Calu3 (cell line): Measurements from ENCODE around the gene IL1A. TPM values are rescaled to one million over a fixed set of nuclear protein-coding genes. Genes with fewer than 3 reads are reported as not detected.
"Not testable (repeated sequence)": the region's sequence is repeated elsewhere in the genome, so short reads cannot be mapped to it uniquely, and the experiment has no call there.

Experiments used
- Bru-seq: library from RNA; stranded (reverse); fragments of 400-500 nt; gene quantifications from one replicate; lab custom pipeline; 2021; lab: Mats Ljungman, UMichigan
- BruChase-seq, 2 experiments: library from RNA; stranded (reverse); fragments of 400-500 nt; gene quantifications; one replicate each; lab custom pipeline; 2021; lab: Mats Ljungman, UMichigan
- BruUV-seq: library from RNA; stranded (reverse); fragments of 400-500 nt; replicated peaks from 2 replicates; lab custom pipeline; 2021; lab: Mats Ljungman, UMichigan
- CTCF ChIA-PET: fragments of 300-600 bp; sonication (Branson Sonifier 250); formaldehyde crosslinking; loops from one replicate; lab custom pipeline; 2022; ENCODE audit warnings: antibody characterized with exemption; lab: Charles Lee
- DNase-seq: peaks from one replicate; pipeline ENCODE4 v3.0.0; 2022
- H3K27ac Mint-ChIP-seq: one replicate; pipeline ENCODE4 v1.8.0; 2022; ENCODE audit warnings: mixed read lengths; ENCODE audit not compliant: unreplicated experiment
- H3K27me3 Mint-ChIP-seq: one replicate; pipeline ENCODE4 v1.8.0; 2022; ENCODE audit warnings: mixed read lengths; ENCODE audit not compliant: unreplicated experiment
- H3K36me3 Mint-ChIP-seq: one replicate; pipeline ENCODE4 v1.8.0; 2022; ENCODE audit warnings: mild to moderate bottlenecking, moderate library complexity, mixed read lengths; ENCODE audit not compliant: insufficient read depth, unreplicated experiment
- H3K4me1 Mint-ChIP-seq: one replicate; pipeline ENCODE4 v1.8.0; 2022; ENCODE audit warnings: mild to moderate bottlenecking, low read depth, mixed read lengths; ENCODE audit not compliant: unreplicated experiment
- H3K4me3 Mint-ChIP-seq: one replicate; pipeline ENCODE4 v1.8.0; 2022; ENCODE audit warnings: mild to moderate bottlenecking, low read depth, moderate library complexity, mixed read lengths; ENCODE audit not compliant: unreplicated experiment
- H3K9me3 Mint-ChIP-seq: one replicate; pipeline ENCODE4 v1.8.0; 2022; ENCODE audit warnings: low read depth, mixed read lengths; ENCODE audit not compliant: unreplicated experiment
- intact Hi-C: fragments of 100-400 bp; cut with micrococcal nuclease; formaldehyde crosslinking; loops from one replicate; pipeline ENCODE4 v1.10.0; 2022; ENCODE audit not compliant: unreplicated experiment
- long read RNA-seq: library from polyadenylated mRNA; stranded (forward); transcript quantifications from one replicate; pipeline ENCODE4 v2.0.0, GENCODE V29; 2022
- total RNA-seq: library from RNA; stranded (reverse); gene quantifications from 2 replicates; pipeline ENCODE4 v1.2.3, GENCODE V29; 2022
- TF ChIP-seq, protein P1 (sequence below): fragments of 200-600 bp; IDR thresholded peaks from one replicate; pipeline ENCODE4 v1.8.0; 2022; ENCODE audit warnings: antibody characterized with exemption; ENCODE audit not compliant: unreplicated experiment

The IL1A gene
- total RNA-seq (6.4 and 14.4 TPM in 2 replicates), Bru-seq, nascent RNA (percentile 80 among the genes with signal in this experiment), BruChase-seq, experiment 1, labeled RNA remaining after a 6-hour chase (percentile 73 among the genes with signal in this experiment), BruChase-seq, experiment 2, labeled RNA remaining after a 2-hour chase (percentile 87 among the genes with signal in this experiment)
- long read RNA-seq, transcript IL1A-201 (7 exons, 2,124 nt): major isoform, 7 of 9 reads
- long read RNA-seq, partial matches to known transcripts: 2 of 9 reads
- long read RNA-seq, other reads (novel, unspliced or antisense): 0 of 9 reads

DNA sequence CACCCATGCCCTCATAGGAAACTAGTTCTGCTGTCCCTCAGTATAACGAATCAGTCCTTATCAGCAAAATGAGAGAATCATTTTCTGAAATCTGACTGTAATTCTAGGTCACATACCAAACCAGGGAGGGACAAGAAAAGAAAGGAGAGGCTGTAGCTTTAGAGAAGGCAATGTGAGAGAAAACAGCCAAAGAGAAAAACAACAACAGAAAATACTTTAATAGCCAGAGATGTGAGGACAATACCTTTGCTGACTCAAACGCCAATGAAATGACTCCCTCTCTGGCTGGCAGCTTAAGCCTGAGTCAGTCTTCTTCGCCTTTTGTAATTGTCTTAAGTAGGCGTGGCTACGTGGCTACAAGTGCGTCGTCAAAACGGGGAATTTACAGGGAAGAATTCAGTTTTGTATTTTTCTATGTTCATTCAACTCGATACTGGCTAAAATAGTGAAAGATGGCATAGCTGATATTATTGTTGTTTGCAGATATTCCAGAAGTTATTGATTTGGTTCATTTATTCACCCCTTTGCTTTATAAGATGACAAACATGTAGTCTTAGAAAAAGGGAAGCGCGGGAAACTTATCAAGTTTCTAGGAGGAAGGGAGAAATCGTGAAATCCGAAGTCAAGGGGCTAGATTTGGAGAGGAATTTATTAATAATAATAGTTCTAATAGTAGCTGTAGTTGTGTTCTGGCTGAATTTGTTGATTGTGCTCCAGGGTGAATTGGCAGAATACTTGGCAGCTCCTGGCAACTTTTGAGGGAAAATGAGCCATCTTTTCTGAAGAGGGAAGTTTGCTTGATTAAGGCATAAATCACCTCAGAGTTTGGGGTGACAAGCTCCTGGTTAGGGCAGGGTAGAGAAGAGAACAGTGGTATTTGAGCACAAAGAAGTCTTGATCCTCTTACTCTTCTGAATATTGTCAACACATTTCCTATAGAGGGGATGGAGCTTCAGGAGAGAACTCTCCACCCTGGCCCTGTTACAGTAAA, at the start of gene IL1A:
Gene IL1A, minus strand, starts transcription at position 295 of the 991 bp plus-strand sequence. CDS start 723 bp downstream, outside the sequence.
- no TSS peak for BruUV-seq
- intact Hi-C loops: no loop called here
- H3K27me3 Mint-ChIP-seq: no peaks in the 10 kb centered on the region
- peaks cover 33% of the 10 kb centered on the region for H3K36me3 Mint-ChIP-seq
- peaks cover 47% of the 10 kb centered on the region for H3K4me1 Mint-ChIP-seq
- peak within 1 kb of the TSS; percentile 70 for H3K27ac Mint-ChIP-seq
- DNase-seq: peak; percentile 48
- peak within 1 kb of the TSS; percentile 68 for H3K4me3 Mint-ChIP-seq
- TF ChIP-seq, protein P1, sequence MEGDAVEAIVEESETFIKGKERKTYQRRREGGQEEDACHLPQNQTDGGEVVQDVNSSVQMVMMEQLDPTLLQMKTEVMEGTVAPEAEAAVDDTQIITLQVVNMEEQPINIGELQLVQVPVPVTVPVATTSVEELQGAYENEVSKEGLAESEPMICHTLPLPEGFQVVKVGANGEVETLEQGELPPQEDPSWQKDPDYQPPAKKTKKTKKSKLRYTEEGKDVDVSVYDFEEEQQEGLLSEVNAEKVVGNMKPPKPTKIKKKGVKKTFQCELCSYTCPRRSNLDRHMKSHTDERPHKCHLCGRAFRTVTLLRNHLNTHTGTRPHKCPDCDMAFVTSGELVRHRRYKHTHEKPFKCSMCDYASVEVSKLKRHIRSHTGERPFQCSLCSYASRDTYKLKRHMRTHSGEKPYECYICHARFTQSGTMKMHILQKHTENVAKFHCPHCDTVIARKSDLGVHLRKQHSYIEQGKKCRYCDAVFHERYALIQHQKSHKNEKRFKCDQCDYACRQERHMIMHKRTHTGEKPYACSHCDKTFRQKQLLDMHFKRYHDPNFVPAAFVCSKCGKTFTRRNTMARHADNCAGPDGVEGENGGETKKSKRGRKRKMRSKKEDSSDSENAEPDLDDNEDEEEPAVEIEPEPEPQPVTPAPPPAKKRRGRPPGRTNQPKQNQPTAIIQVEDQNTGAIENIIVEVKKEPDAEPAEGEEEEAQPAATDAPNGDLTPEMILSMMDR: no peak
- H3K9me3 Mint-ChIP-seq: peaks cover 3% of the 10 kb centered on the region
- CTCF ChIA-PET: interaction anchor here (0.5 to 2.2 kb wide), 5 partner anchors 11 to 157 kb away, joined by 3 to 7 read pairs (median 4); partner anchors contain the start of gene SLC20A1

DNA sequence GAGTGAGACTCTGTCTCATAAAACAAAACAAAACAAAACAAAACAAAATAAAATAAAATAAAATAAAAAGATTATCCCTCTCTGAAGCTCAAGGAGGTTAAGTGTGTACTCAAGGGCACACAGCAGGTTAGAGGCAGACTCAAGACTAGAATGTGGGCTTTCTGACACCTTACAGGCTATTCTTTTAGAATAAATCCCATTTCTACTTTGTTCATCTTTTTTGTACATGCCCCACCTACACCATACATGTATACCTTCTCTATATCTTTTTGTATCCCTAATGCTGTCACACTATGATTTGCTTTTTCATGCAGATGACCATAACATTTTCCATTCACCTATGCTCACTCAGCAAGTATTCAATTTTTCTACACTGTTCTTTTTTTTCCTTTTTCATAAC, 49.7 kb upstream of the IL1A start:
- Mint-ChIP-seq H3K36me3 (peaks cover 20% of the 10 kb centered on the region), H3K4me3 (peak overlapping the region; percentile 7), H3K4me1 (peaks cover 67% of the 10 kb centered on the region), H3K9me3 (peaks cover 3% of the 10 kb centered on the region), H3K27ac (peak overlapping the region; percentile 35), H3K27me3 (no peaks in the 10 kb centered on the region)
- TF ChIP-seq, protein P1: no peak
- CTCF ChIA-PET: interaction anchor here (0.9 to 1.3 kb wide), 2 partner anchors 16 to 108 kb away, joined by 3 to 5 read pairs; no protein-coding TSS in a partner anchor
- intact Hi-C loops: loop anchor here (5.0 kb wide), 1 partner anchor 33 kb away; no protein-coding TSS in a partner anchor
- BruUV-seq: no TSS peak
- no peak for DNase-seq

DNA sequence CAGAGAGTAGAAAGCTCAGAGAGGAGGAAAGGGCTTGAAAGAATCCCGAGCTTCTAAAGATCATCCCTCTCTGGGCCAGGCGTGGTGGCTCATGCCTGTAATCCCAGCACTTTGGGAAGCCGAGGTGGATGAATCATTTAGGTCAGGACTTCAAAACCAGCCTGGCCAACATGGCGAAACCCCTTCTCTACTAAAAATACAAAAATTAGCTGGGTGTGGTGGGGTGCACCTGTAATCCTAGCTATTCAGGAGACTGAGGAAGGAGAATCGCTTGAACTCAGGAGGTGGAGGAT, 49.3 kb upstream of the IL1A start:
- H3K27ac Mint-ChIP-seq, H3K27me3 Mint-ChIP-seq, H3K4me3 Mint-ChIP-seq, CTCF ChIA-PET, BruUV-seq, DNase-seq, H3K9me3 Mint-ChIP-seq: not testable (repeated sequence)
- intact Hi-C loops: loop anchor here (5.0 kb wide), 1 partner anchor 34 kb away; no protein-coding TSS in a partner anchor
- H3K4me1 Mint-ChIP-seq: peaks cover 63% of the 10 kb centered on the region
- H3K36me3 Mint-ChIP-seq: peaks cover 20% of the 10 kb centered on the region

DNA sequence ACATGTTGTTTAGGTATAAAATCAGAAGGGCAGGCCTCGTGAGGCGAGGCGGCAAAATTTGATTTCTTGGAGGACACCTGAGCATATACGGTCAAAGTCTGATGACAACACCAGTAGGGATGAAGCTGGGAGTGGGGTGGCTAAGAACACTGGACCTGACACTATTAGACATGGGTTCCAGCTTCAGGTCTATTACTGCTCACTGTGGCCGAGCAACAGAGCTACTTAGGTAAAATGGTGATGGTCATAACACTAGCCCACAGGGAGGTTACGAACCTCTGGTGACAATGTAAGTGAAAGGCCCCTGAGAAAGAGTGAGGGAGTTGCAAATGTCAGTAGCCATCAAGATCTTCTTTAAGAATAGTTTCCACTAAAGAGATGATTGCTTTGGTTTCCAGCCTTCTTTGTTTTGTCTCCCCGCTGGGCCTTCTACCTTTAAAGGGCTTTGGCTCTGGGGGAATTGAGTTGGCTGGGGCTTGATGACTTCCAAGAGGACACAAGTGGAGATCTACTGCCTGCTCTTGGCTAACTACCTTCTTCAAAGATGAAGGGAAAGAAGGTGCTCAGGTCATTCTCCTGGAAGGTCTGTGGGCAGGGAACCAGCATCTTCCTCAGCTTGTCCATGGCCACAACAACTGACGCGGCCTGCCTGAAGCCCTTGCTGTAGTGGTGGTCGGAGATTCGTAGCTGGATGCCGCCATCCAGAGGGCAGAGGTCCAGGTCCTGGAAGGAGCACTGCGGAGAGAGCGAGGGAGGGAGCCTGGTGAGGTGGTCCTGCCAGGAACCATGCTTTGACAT, 48.7 kb upstream of the IL1A start:
- H3K36me3 Mint-ChIP-seq: peaks cover 20% of the 10 kb centered on the region
- intact Hi-C loops: loop anchor here (5.0 kb wide), 1 partner anchor 34 kb away; no protein-coding TSS in a partner anchor
- no peak overlapping the region for H3K4me3 Mint-ChIP-seq
- CTCF ChIA-PET: interaction anchor here (0.6 kb wide), 1 partner anchor 376 kb away, joined by 3 read pairs; no protein-coding TSS in a partner anchor
- no peak overlapping the region for H3K27ac Mint-ChIP-seq
- H3K27me3 Mint-ChIP-seq: no peaks in the 10 kb centered on the region
- TF ChIP-seq, protein P1: no peak
- peaks cover 3% of the 10 kb centered on the region for H3K9me3 Mint-ChIP-seq
- no TSS peak for BruUV-seq
- DNase-seq: no peak
- H3K4me1 Mint-ChIP-seq: peaks cover 59% of the 10 kb centered on the region
